HepG2 (cell line): ENCODE measurements around the gene EGF. TPM values are rescaled to one million over a fixed set of nuclear protein-coding genes. Genes with fewer than 3 reads are reported as not detected.

Experiments
- ATAC-seq: fragments of 200-7000 bp; cut with Tn5 transposase; 3 replicates; pipeline ENCODE4 v1.9.1; 2020; ENCODE audit warnings: mild to moderate bottlenecking, moderate library complexity
- BruUV-seq: library from RNA; stranded (reverse); fragments of 400-500 nt; replicated peaks from 2 replicates; lab custom pipeline; 2021; lab: Mats Ljungman, UMichigan
- CTCF ChIA-PET: fragments of 300-600 bp; formaldehyde crosslinking; extraction: SDS; loops from one replicate; lab custom pipeline; 2021; ENCODE audit warnings: low total read pairs, inconsistent platforms, low intra/inter-chr PET ratio; lab: Yijun Ruan, JAX
- POLR2A ChIA-PET: fragments of 350-600 bp; sonication (Branson Sonifier 250); formaldehyde crosslinking; loops from one replicate; lab custom pipeline; 2020; ENCODE audit warnings: antibody characterized with exemption, inconsistent platforms; lab: Yijun Ruan, JAX
- DNase-seq: peaks from one replicate; pipeline ENCODE4 v3.0.0-alpha.2; 2015; ENCODE audit warnings: low spot score
- FAIRE-seq: peaks from 3 replicates; lab custom pipeline; 2011; peaks lifted over from hg19 to GRCh38; lab: Jason Lieb, UNC
- H2AFZ ChIP-seq: one replicate; pipeline ENCODE4 v1.6.1; 2011; ENCODE audit warnings: low read length, inconsistent platforms
- H3K27ac ChIP-seq: fragments of 300-600 bp; 3 replicates; pipeline ENCODE4 v1.8.0; 2011; ENCODE audit warnings: mixed run types, mild to moderate bottlenecking, mixed read lengths, low read length, inconsistent platforms; ENCODE audit not compliant: insufficient read depth; ENCODE audit errors: extremely low read length
- H3K27me3 ChIP-seq, 2 experiments: fragments of 200-600 bp in 1 of 2; 2 replicates in 1 of 2; 3 replicates in 1 of 2; pipeline versions ENCODE4 v1.6.0 to v1.8.0; 2011; ENCODE audit warnings: low read length in 2 of 2, mild to moderate bottlenecking in 2 of 2, moderate library complexity in 2 of 2, inconsistent platforms in 1 of 2; ENCODE audit not compliant: insufficient read depth in 2 of 2, control insufficient read depth in 1 of 2
- H3K36me3 ChIP-seq, 2 experiments: fragments of 200-600 bp in 1 of 2; replicated peaks in 1 of 2; 2 replicates in 1 of 2; 3 replicates in 1 of 2; pipeline versions ENCODE4 v1.5.1 to v1.8.0; 2011; ENCODE audit warnings: low read length in 2 of 2, inconsistent platforms in 1 of 2; ENCODE audit not compliant: insufficient read depth in 2 of 2, control insufficient read depth in 1 of 2
- H3K4me1 ChIP-seq: 2 replicates; pipeline ENCODE4 v1.5.1; 2012; ENCODE audit warnings: low read length, inconsistent platforms; ENCODE audit not compliant: insufficient read depth
- H3K4me2 ChIP-seq: 2 replicates; pipeline ENCODE4 v1.6.0; 2011; ENCODE audit warnings: low read depth, low read length, inconsistent platforms
- H3K4me3 ChIP-seq, 3 experiments: fragments of 200-600 bp in 1 of 3; sonication (generic), shearing (Covaris generic) in 1 of 3; replicated peaks in 1 of 3; 2 replicates each; pipeline ENCODE4 v1.5.1; 2011 to 2016; ENCODE audit warnings: low read length in 3 of 3, inconsistent platforms in 2 of 3, low read depth in 2 of 3, mild to moderate bottlenecking in 2 of 3, control low read depth in 1 of 3, mixed read lengths in 1 of 3; ENCODE audit not compliant: insufficient read depth in 1 of 3
- H3K79me2 ChIP-seq: one replicate; pipeline ENCODE4 v1.6.1; 2011; ENCODE audit warnings: low read length, inconsistent platforms; ENCODE audit not compliant: insufficient read depth
- H3K9ac ChIP-seq: 2 replicates; pipeline ENCODE4 v1.6.0; 2011; ENCODE audit warnings: mild to moderate bottlenecking, low read depth, low read length, inconsistent platforms; ENCODE audit not compliant: insufficient read depth
- H3K9me3 ChIP-seq: 2 replicates; pipeline ENCODE4 v1.5.1; 2012; ENCODE audit warnings: mild to moderate bottlenecking, low read length
- H4K20me1 ChIP-seq: 2 replicates; pipeline ENCODE4 v1.6.0; 2011; ENCODE audit warnings: inconsistent platforms, mild to moderate bottlenecking, low read length, moderate library complexity; ENCODE audit not compliant: insufficient read depth
- ARNT ChIP-seq: fragments of 450-650 bp; IDR thresholded peaks from 2 replicates; pipeline ENCODE4 v1.6.1; 2017
- ARNT2 ChIP-seq: sonication (generic); formaldehyde crosslinking; IDR thresholded peaks from 2 replicates; pipeline ENCODE4 v1.8.0; 2022; ENCODE audit warnings: mild to moderate bottlenecking, low read depth, missing genetic modification reagents, moderate library complexity
- GATAD2A ChIP-seq: IDR thresholded peaks from 2 replicates; pipeline ENCODE4 v1.6.1; 2016
- IRF2 ChIP-seq: IDR thresholded peaks from 2 replicates; pipeline ENCODE4 v1.6.1; 2018; ENCODE audit warnings: missing genetic modification reagents, missing compliant biosample characterization
- MLXIP ChIP-seq: sonication (generic); formaldehyde crosslinking; IDR thresholded peaks from 2 replicates; pipeline ENCODE4 v1.9.0; 2021; ENCODE audit warnings: missing genetic modification reagents, borderline replicate concordance
- NRL ChIP-seq: sonication (generic); formaldehyde crosslinking; IDR thresholded peaks from 2 replicates; pipeline ENCODE4 v1.5.0; 2020; ENCODE audit warnings: missing genetic modification reagents, mild to moderate bottlenecking, moderate library complexity, borderline replicate concordance
- REST ChIP-seq, 2 experiments: IDR thresholded peaks; 2 replicates each; pipeline ENCODE4 v1.6.1; 2011 to 2012; ENCODE audit warnings: low read length in 2 of 2, borderline replicate concordance in 1 of 2, low read depth in 1 of 2, mild to moderate bottlenecking in 1 of 2, moderate library complexity in 1 of 2
- SIX1 ChIP-seq: sonication (generic); formaldehyde crosslinking; IDR thresholded peaks from 2 replicates; pipeline ENCODE4 v1.4.0; 2020; ENCODE audit warnings: missing genetic modification reagents, borderline replicate concordance
- SMARCE1 ChIP-seq: fragments of 450-650 bp; IDR thresholded peaks from 2 replicates; pipeline ENCODE4 v1.6.1; 2017; ENCODE audit warnings: borderline replicate concordance
- ZNF549 ChIP-seq: sonication (generic); formaldehyde crosslinking; IDR thresholded peaks from 2 replicates; pipeline ENCODE4 v1.5.0; 2020; ENCODE audit warnings: missing genetic modification reagents
- ZNF75D ChIP-seq: sonication (generic); formaldehyde crosslinking; IDR thresholded peaks from 2 replicates; pipeline ENCODE4 v1.8.1; 2023; ENCODE audit warnings: missing genetic modification reagents, mild to moderate bottlenecking, borderline replicate concordance
- WGBS: methylation state at CpG from one replicate; pipeline ENCODE4 v1.1.6; 2017; ENCODE audit warnings: low lambda C conversion rate; 5-methylcytosine and 5-hydroxymethylcytosine counted together
- in situ Hi-C: cut with HindIII; loops from 2 replicates; pipeline ENCODE4 v1.10.0; 2017; ENCODE audit warnings: low pct_unique_long_range_greater_than_20kb; ENCODE audit not compliant: extremely low pct_ligation_motif_present
- intact Hi-C: fragments of 100-400 bp; cut with micrococcal nuclease; formaldehyde crosslinking; loops from one replicate; pipeline ENCODE4 v1.10.0; 2022; ENCODE audit not compliant: unreplicated experiment
- polyA plus RNA-seq, 8 experiments: library from polyadenylated mRNA; depleted of rRNA in 3 of 8; stranded (reverse) in 7 of 8; unstranded in 1 of 8; fragments of >200 nt; fragmentation: Illumina TruSeq in 4 of 8; extraction: Trizol in 4 of 8; gene quantifications; 2 replicates each; pipeline versions ENCODE4 v1.2.1 to v1.2.3, GENCODE V29; 2011 to 2016; ENCODE audit warnings: low read depth in 4 of 8, missing spikeins in 1 of 8, mixed read lengths in 1 of 8; ENCODE audit not compliant: insufficient read depth in 1 of 8
- total RNA-seq, 5 experiments: library from RNA; depleted of rRNA; stranded (reverse); fragments of >200 nt; fragmentation: Illumina TruSeq; extraction: Trizol; gene quantifications; 2 replicates each; pipeline ENCODE4 v1.2.3, GENCODE V29; 2016; ENCODE audit warnings: low read depth in 1 of 5

EGF gene
- total and polyA plus RNA-seq, 2 of the 13 experiments (the other 11 are each of a cell fraction or from before 2014, with no cell fraction given) = 0.07 to 0.08 TPM

DNA sequence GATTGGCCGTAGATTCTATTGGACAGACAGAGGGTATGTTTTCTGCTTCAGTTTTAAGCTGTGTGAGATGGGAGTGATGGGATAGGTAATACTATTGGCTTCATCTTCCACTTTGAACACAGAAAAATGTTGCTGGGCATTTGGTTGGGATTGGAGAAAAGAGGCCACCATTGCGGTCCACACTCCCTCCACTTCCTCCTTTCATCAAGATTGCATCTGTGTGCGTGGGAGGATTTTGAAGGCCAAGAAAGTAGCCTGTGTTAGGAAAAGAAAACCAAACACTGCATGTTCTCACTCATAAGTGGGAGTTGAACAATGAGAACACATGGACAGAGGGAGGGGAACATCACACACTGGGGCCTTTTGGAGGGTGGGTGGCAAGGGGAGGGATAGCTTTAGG, 56.4 kb downstream of the EGF start:
- Histone ChIP-seq H4K20me1 (no peaks in the 10 kb centered on the region), H3K36me3 (no peaks in the 10 kb centered on the region), H3K4me3 (no peak overlapping the region), H3K9me3 (no peaks in the 10 kb centered on the region), H3K27me3 (no peaks in the 10 kb centered on the region), H3K4me1 (peaks cover 34% of the 10 kb centered on the region), H2AFZ (no peak overlapping the region), H3K9ac (no peak overlapping the region), H3K4me2 (no peak overlapping the region), H3K79me2 (no peaks in the 10 kb centered on the region), H3K27ac (no peak overlapping the region)
- no peak for TF ChIP-seq ARNT2 (CRISPR knock-in tag)
- ChIA-PET POLR2A (no interaction called here), CTCF (no interaction called here)
- no peak for ATAC-seq
- FAIRE-seq = no peak
- in situ Hi-C loops (no loop called here), intact Hi-C loops (no loop called here)
- no peak for DNase-seq
- 60% methylated on average over 3 of the region's 3 CpGs for WGBS
- BruUV-seq = no TSS peak

DNA sequence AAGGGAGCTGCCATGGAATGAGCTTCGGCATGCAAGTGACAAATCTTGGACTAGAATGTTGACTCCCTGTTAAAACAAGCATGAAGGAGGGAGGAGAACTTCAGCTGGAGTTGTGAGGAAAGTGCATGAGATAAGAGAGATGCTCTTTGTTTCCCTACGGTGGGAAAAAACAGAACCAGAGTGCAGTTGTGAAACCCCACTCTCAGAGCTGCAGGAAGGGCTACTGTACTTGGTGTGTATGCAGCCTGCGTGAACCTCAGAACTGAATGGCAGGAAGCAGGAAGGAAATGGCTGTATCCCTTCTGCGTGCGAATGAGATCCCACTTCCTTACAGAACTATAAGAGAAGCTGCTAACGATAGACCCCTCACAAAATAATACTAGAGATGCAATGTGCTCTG, 57.2 kb downstream of the EGF start:
- Histone ChIP-seq H3K9me3 (no peaks in the 10 kb centered on the region), H3K9ac (no peak overlapping the region), H3K4me3 (no peak overlapping the region), H3K79me2 (no peaks in the 10 kb centered on the region), H3K27me3 (no peaks in the 10 kb centered on the region), H3K27ac (no peak overlapping the region), H3K4me1 (peaks cover 39% of the 10 kb centered on the region), H4K20me1 (no peaks in the 10 kb centered on the region), H3K4me2 (peak overlapping the region; percentile 43), H2AFZ (peak overlapping the region; percentile 36), H3K36me3 (no peaks in the 10 kb centered on the region)
- ChIA-PET CTCF (no interaction called here), POLR2A (no interaction called here)
- in situ Hi-C loops = loop anchor here (10.0 kb wide), 1 partner anchor 545 kb away; no protein-coding TSS in a partner anchor
- intact Hi-C loops = loop anchor here (10.0 kb wide), 1 partner anchor 315 kb away; no protein-coding TSS in a partner anchor
- DNase-seq (peak; percentile 61), ATAC-seq (peak; percentile 78), FAIRE-seq (peak; percentile 46)
- 10% methylated on average over 6 of the region's 6 CpGs for WGBS
- no TSS peak for BruUV-seq
- TF ChIP-seq IRF2 (CRISPR knock-in tag) = no peak
- 0 out of 2 replicates have a peak, but pooled peaks have one; percentile 21 for TF ChIP-seq GATAD2A
- no peak for TF ChIP-seq SMARCE1
- TF ChIP-seq SIX1 (CRISPR knock-in tag) = no peak
- no peak for TF ChIP-seq NRL (CRISPR knock-in tag)
- no peak for TF ChIP-seq MLXIP
- no peak for TF ChIP-seq ARNT
- no peak for TF ChIP-seq ZNF549 (CRISPR knock-in tag)
- no peak for TF ChIP-seq ZNF75D (CRISPR knock-in tag)
- TF ChIP-seq REST (IDR thresholded peaks at IDR 0.05; ENCODE audit: borderline replicate concordance in 1 of 2, low read depth in 1 of 2, low read length in 2 of 2) = no peak
